ENCODE measurements around the gene ZBP1.

ZBP1 gene

GRCh38 chr20:57588596-57588995 is 31.6 kb downstream of the ZBP1 start:
- no peak for DNase-seq (ENCODE audit: low read depth in 1 of 2, low spot score in 1 of 2)

DNA sequence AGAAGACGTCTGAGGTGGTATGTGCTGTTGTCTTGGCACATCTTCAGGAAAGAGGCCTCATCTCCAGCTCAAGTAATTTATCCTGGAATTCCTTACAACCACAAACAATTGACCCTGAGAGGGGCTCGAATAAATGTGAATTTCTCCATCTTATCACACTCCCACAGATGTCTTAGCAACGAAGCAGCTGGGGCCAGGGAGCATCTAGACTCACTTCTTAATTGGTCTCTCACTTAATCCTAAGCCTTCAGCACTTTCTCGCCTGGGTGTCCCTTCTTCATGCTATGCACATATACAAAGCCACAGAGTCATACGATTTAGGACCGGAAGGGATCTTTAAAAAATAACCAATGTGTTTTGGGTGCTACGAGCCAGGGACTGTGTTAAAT is 32.2 kb downstream of the ZBP1 start:
- no peak for DNase-seq (ENCODE audit: low read depth in 1 of 2, low spot score in 1 of 2)

DNA sequence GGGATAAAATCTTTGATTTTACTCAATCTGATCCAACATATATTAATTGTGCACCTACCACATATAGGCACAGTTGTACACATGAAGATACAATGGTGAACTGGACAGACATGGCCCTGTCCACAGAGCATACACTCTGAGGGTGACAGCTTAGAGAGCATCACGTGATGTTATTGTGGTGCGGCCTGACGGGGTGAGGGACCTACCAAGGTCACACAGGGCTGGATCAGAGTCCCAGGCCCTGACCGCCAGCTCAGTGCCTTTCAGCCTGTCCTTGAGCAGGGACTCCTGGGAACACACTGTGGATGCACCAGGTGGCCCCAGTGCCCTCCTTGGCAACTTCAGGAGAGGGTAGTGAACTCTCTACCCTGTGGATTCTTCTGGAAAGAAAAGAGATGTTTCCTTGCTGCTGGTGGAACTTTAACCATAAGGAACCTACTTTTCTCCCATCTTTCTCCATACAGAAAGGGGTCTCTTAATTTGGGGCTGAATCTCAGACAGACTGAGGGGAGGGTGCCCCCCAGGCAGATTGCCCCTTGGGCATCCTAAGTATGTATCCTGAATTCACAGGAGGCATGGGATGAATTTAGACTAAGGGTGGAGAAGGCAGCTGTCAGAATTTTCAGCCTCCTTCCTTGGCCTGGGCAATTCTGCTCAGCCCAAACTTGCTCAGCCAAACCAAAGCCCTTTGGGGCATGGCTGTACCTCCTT is 32.8 kb downstream of the ZBP1 start:
- no peak for DNase-seq (ENCODE audit: low read depth in 1 of 2, low spot score in 1 of 2)

- no peak for DNase-seq (ENCODE audit: low read depth in 1 of 2, low spot score in 1 of 2)
Observed at GRCh38 chr20:57586943-57587277, 33.3 kb downstream of the ZBP1 start.

DNA sequence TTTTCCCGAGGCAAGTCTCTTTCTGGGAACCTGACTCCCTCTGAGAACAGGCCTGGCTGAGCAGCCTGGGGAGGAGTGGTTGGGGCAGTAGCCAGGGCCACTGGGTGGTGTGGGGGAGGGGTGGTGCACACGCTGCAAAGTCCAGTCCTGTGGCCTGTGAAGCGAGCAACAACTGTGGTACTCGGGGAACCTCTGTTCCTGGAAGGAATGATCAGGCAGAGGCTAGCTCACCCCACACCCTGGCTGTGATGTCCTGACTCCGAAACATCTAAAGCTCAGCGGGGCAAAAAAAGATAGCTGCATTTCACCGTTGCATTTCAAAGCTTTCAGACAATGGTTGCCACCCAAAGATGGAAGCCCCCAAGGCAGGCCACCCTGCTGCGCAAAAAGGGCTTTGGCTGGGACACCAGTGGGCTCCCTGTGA is 33.8 kb downstream of the ZBP1 start:
- no peak for DNase-seq (ENCODE audit: low read depth in 1 of 2, low spot score in 1 of 2)

GRCh38 chr20:57585466-57586213 is 34.6 kb downstream of the ZBP1 start:
- DNase-seq (ENCODE audit: low read depth in 1 of 2, low spot score in 1 of 2): no peak

DNA sequence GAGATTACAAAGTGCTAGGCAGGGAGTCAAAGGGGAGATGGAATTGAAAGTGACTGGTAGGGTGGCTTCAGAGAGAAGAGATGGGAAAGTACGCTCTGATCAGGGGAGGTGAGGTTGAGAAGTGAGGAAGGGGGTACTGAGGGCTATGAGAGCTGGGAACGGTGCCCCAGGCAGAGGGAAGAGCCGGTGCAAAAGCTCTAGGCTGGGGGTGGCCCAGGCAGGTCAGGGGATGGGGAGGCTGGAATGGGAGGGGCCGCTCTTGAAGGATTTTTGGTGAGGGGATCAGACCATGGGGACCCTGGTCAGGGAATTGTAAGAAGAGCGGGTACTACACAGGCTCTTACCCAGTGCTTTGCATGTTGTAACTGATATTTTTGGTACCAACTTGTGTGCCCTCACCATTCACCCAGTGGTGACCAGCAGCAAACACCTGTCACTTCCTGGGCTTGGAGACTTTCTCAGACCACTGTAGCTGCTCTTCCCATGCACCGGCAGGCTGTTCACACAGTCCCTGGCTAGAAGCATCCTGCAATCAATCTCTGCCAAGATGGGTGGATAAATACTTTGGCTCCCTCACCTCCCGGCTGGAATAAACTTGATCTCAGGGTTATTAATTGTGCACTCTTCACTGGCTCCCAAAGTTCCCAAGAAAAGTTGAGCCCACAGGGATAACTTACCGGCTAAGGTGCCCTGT is 35.3 kb downstream of the ZBP1 start:
- DNase-seq (ENCODE audit: low read depth in 1 of 2, low spot score in 1 of 2): no peak

- DNase-seq (ENCODE audit: low read depth in 1 of 2, low spot score in 1 of 2): no peak
Observed at GRCh38 chr20:57583289-57584257, 36.7 kb downstream of the ZBP1 start.

DNA sequence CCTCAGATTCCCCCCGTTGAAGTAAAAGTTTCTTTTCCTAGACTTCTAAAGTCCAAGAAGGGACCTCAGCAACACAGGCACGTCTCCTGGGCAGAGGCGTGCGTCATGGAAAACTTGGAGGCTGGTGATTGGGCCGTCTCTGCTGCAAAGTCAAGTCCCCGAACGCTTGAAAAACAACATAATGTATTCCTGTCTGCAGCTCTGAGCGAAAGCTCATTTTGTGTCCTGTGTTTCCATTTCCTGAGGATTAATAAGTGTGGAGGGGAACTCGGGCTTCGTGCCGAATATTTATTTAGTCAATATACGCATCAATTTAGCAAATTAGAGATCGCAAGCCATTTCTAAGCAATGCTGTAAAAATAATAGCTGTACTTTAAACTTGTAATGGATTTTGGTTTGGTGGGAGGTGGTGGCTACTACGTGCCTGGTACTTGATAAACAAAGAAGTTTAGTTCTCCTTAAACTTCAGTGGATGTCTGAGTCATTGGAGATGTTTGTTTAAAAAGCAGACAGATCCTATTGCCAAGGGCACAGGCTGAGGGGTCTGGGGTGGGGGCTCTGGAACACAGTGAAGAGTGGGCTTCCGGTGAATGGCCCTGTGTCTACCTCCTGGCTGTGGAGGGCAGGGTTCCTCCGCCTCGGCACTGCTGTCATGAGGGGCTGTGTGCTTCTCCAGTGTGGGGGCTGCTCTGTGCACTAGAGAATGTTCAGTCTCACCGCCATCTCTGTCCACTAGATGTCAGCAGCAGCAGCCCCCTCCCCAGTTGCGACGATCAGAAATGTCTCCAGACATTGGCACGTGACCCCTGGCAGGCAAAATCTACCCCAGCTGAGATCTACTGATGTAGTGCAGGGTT is 37.6 kb downstream of the ZBP1 start:
- DNase-seq (ENCODE audit: low read depth in 1 of 2, low spot score in 1 of 2): no peak

- no peak for DNase-seq (ENCODE audit: low read depth in 1 of 2, low spot score in 1 of 2)
Observed at GRCh38 chr20:57582029-57582378, 38.2 kb downstream of the ZBP1 start.

DNA sequence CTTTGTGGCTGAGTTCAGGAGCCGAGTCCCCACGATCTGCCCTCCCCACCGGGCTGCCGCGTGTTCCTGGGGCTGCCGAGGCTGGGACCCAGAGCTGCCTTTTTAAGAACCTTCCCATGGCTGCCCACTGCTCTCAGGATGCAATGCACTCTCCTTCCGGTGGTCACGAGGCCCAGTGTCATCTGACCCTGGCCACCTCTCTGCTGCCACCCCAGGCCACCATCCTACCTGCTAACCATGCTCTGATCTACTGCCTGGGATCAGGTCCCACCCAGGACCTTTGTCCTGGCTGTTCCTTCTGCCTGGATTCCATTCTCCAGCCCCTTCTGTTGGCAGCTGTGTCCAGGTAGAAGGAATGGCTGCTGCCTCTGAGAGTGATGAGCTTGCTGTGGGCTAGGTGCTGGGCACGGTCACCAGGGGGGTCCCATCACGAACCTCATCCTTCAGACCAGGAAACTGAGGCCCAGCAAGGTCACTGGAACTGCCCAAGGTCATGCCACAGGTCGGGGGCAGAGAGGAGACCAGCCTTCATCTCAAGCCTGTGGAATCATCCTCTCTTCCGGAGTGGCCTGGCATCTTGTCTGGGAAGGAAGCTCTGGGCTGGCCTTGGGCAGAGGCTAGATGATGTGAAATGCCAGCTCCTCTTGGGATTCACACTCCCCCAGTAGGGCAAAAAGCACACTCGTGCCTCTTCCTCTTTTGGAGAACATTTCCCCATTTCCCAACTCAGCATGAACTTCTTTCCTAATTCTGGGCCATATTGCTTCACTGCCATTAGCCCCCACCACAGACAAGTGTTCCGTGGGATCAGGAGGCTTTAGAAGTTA is 38.8 kb downstream of the ZBP1 start:
- DNase-seq (ENCODE audit: low read depth in 1 of 2, low spot score in 1 of 2): no peak

GRCh38 chr20:57580478-57581201 is 39.6 kb downstream of the ZBP1 start:
- DNase-seq (ENCODE audit: low read depth in 1 of 2, low spot score in 1 of 2): no peak

GRCh38 chr20:57579898-57580447 is 40.3 kb downstream of the ZBP1 start:
- DNase-seq (ENCODE audit: low read depth in 1 of 2, low spot score in 1 of 2): no peak

DNA sequence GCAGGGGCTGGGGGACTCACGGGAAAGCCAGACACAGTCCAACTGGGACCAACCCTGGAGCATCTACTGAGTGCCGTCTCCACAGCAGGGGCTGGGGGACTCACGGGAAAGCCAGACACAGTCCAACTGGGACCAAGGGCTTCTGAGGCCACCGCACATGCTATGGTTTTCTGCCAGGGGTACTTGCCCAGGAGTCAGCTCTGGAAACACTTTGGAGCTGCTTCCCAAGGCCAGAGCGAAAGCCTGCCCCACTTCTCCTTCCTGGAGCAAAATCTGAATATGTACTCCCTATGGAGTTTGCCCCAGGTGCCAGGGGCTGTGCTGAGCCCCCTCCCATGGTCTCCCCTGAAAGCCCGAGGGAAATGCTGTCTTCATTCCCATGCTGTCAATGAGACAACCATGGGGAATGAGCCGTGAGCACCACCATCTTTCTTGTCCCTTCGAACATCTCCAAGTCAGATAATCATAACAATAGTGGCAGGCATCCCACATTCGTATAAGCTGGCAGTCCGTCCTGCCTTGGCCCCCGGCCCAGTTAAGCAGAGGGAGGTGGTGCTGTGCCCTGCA is 40.8 kb downstream of the ZBP1 start:
- no peak for DNase-seq (ENCODE audit: low read depth in 1 of 2, low spot score in 1 of 2)

GRCh38 chr20:57578476-57579165 is 41.6 kb downstream of the ZBP1 start:
- DNase-seq (ENCODE audit: low read depth in 1 of 2, low spot score in 1 of 2): no peak

GRCh38 chr20:57577679-57578475 is 42.3 kb downstream of the ZBP1 start:
- no peak for DNase-seq (ENCODE audit: low read depth in 1 of 2, low spot score in 1 of 2)

Measured in stimulated activated CD4-positive, alpha-beta T cell treated with anti-CD3 and anti-CD28 coated beads, Interleukin-15, amount 100 ng/mL, for 1 hour (primary cell).